H1 (cell line): ENCODE results near the gene PDZD4. TPM values are rescaled to one million over a fixed set of nuclear protein-coding genes. Genes with fewer than 3 reads are reported as not detected.

ENCODE experiments used
- CTCF ChIA-PET: fragments of 300-600 bp; sonication (Branson Sonifier 250); formaldehyde crosslinking; loops from one replicate; lab custom pipeline; 2021; ENCODE audit not compliant: partially characterized antibody; lab: Charles Lee
- POLR2A ChIA-PET: fragments of 300-600 bp; sonication (Branson Sonifier 250); formaldehyde crosslinking; loops from one replicate; lab custom pipeline; 2021; ENCODE audit warnings: inconsistent platforms; ENCODE audit not compliant: partially characterized antibody; lab: Charles Lee
- DNase-seq, 2 experiments: peaks; one replicate each; pipeline versions ENCODE4 v3.0.0 to v3.0.0-alpha.2; 2010 to 2022; ENCODE audit warnings: low spot score in 2 of 2, low read depth in 1 of 2, mixed read lengths in 1 of 2
- FAIRE-seq: peaks from 2 replicates; lab custom pipeline; 2011; peaks lifted over from hg19 to GRCh38; lab: Jason Lieb, UNC
- H2AFZ ChIP-seq: 2 replicates; pipeline ENCODE4 v1.8.1; 2012; ENCODE audit warnings: low read length, inconsistent platforms
- H2AK5ac ChIP-seq: 2 replicates; pipeline ENCODE4 v1.6.1; 2013; ENCODE audit warnings: low read depth, low read length
- H2BK120ac ChIP-seq: replicated peaks from 2 replicates; pipeline ENCODE3; 2013; ENCODE audit warnings: low read depth, low read length, inconsistent platforms
- H2BK12ac ChIP-seq: 2 replicates; pipeline ENCODE4 v1.6.1; 2013; ENCODE audit warnings: low read depth, low read length
- H2BK15ac ChIP-seq: 2 replicates; pipeline ENCODE4 v1.6.1; 2013; ENCODE audit warnings: low read length
- H2BK20ac ChIP-seq: 2 replicates; pipeline ENCODE4 v1.6.1; 2013; ENCODE audit warnings: low read length
- H2BK5ac ChIP-seq: 2 replicates; pipeline ENCODE4 v1.6.1; 2013; ENCODE audit warnings: low read depth, low read length
- H3K14ac ChIP-seq: 2 replicates; pipeline ENCODE4 v1.6.1; 2013; ENCODE audit warnings: inconsistent platforms; ENCODE audit not compliant: insufficient read length
- H3K18ac ChIP-seq: 2 replicates; pipeline ENCODE4 v1.6.1; 2013; ENCODE audit warnings: low read length; ENCODE audit errors: extremely low read depth
- H3K23ac ChIP-seq: 2 replicates; pipeline ENCODE4 v1.6.1; 2013; ENCODE audit warnings: inconsistent platforms; ENCODE audit not compliant: insufficient read length
- H3K23me2 ChIP-seq: 2 replicates; pipeline ENCODE4 v1.6.1; 2013; ENCODE audit warnings: low read depth, low read length
- H3K27ac ChIP-seq: 2 replicates; pipeline ENCODE4 v1.6.1; 2011; ENCODE audit warnings: low read depth, low read length, inconsistent platforms
- H3K27me3 ChIP-seq, 4 experiments: replicated peaks in 1 of 4; 1 replicate in 1 of 4; 2 replicates in 3 of 4; pipeline versions ENCODE4 v1.6.1 to v1.8.1; 2011 to 2013; ENCODE audit warnings: low read length in 3 of 4, mild to moderate bottlenecking in 3 of 4, inconsistent platforms in 2 of 4, mixed read lengths in 2 of 4, moderate library complexity in 1 of 4; ENCODE audit not compliant: control insufficient read depth in 3 of 4, insufficient read depth in 3 of 4; ENCODE audit errors: extremely low read depth in 1 of 4
- H3K36me3 ChIP-seq, 4 experiments: 2 replicates each; pipeline versions ENCODE4 v1.6.1 to v1.8.1; 2011 to 2013; ENCODE audit warnings: mild to moderate bottlenecking in 4 of 4, low read length in 3 of 4, moderate library complexity in 2 of 4, control low read depth in 1 of 4, inconsistent platforms in 1 of 4; ENCODE audit not compliant: insufficient read depth in 4 of 4, control insufficient read depth in 2 of 4
- H3K4ac ChIP-seq: replicated peaks from 2 replicates; pipeline ENCODE3; 2013; ENCODE audit warnings: low read length, low read depth, mixed read lengths, inconsistent platforms; ENCODE audit not compliant: insufficient read length
- H3K4me1 ChIP-seq, 4 experiments: replicated peaks in 1 of 4; 1 replicate in 1 of 4; 2 replicates in 3 of 4; pipeline versions ENCODE4 v1.6.1 to v1.8.1; 2011 to 2013; ENCODE audit warnings: low read length in 3 of 4, inconsistent platforms in 2 of 4, mixed read lengths in 1 of 4; ENCODE audit not compliant: insufficient read depth in 4 of 4, control insufficient read depth in 3 of 4
- H3K4me2 ChIP-seq, 2 experiments: 2 replicates each; pipeline versions ENCODE4 v1.6.1 to v1.8.1; 2011 to 2013; ENCODE audit warnings: low read depth in 2 of 2, low read length in 2 of 2, control low read depth in 1 of 2, inconsistent platforms in 1 of 2, mild to moderate bottlenecking in 1 of 2; ENCODE audit not compliant: insufficient read depth in 1 of 2
- H3K4me3 ChIP-seq, 4 experiments: fragments of 200-600, 300-600 bp in 1 of 4; sonication (generic), shearing (Covaris generic), sonication (Bioruptor Twin) in 1 of 4; 2 replicates each; pipeline versions ENCODE4 v1.5.1 to v1.8.1; 2011 to 2016; ENCODE audit warnings: low read length in 4 of 4, low read depth in 3 of 4, control low read depth in 2 of 4, inconsistent platforms in 2 of 4, mild to moderate bottlenecking in 2 of 4, mixed read lengths in 1 of 4, moderate library complexity in 1 of 4; ENCODE audit not compliant: insufficient read depth in 2 of 4; ENCODE audit errors: extremely low read depth in 1 of 4
- H3K56ac ChIP-seq: replicated peaks from 2 replicates; pipeline ENCODE3; 2013; ENCODE audit warnings: low read depth, mild to moderate bottlenecking, mixed read lengths, low read length, inconsistent platforms; ENCODE audit not compliant: insufficient read length
- H3K79me1 ChIP-seq: 2 replicates; pipeline ENCODE4 v1.6.1; 2013; ENCODE audit warnings: low read depth, low read length, control low read depth
- H3K79me2 ChIP-seq, 2 experiments: 2 replicates each; pipeline versions ENCODE4 v1.6.1 to v1.8.1; 2012 to 2013; ENCODE audit warnings: low read length in 2 of 2, mild to moderate bottlenecking in 2 of 2, inconsistent platforms in 1 of 2; ENCODE audit not compliant: insufficient read depth in 2 of 2, control insufficient read depth in 1 of 2
- H3K9ac ChIP-seq, 4 experiments: replicated peaks in 1 of 4; 1 replicate in 1 of 4; 2 replicates in 3 of 4; pipeline versions ENCODE4 v1.6.1 to v1.8.1; 2011 to 2013; ENCODE audit warnings: low read depth in 3 of 4, low read length in 3 of 4, control low read depth in 2 of 4, mild to moderate bottlenecking in 2 of 4, moderate library complexity in 2 of 4, inconsistent platforms in 1 of 4; ENCODE audit errors: extremely low read depth in 1 of 4
- H3K9me3 ChIP-seq, 2 experiments: 2 replicates each; pipeline versions ENCODE4 v1.6.1 to v1.8.1; 2012 to 2013; ENCODE audit warnings: mild to moderate bottlenecking in 2 of 2, moderate library complexity in 2 of 2, control low read depth in 1 of 2, inconsistent platforms in 1 of 2, low read depth in 1 of 2, low read length in 1 of 2, mixed read lengths in 1 of 2; ENCODE audit not compliant: insufficient read depth in 2 of 2
- H4K20me1 ChIP-seq, 2 experiments: replicated peaks in 1 of 2; 2 replicates each; pipeline versions ENCODE3 to v1.8.1; 2011 to 2013; ENCODE audit warnings: inconsistent platforms in 2 of 2, low read length in 2 of 2, mild to moderate bottlenecking in 1 of 2; ENCODE audit not compliant: insufficient read depth in 2 of 2, control insufficient read depth in 1 of 2
- H4K5ac ChIP-seq: 2 replicates; pipeline ENCODE4 v1.6.1; 2013; ENCODE audit warnings: low read length, low read depth, mixed read lengths, inconsistent platforms; ENCODE audit not compliant: insufficient read length
- H4K8ac ChIP-seq: 2 replicates; pipeline ENCODE4 v1.8.0; 2013; ENCODE audit warnings: mild to moderate bottlenecking, moderate library complexity, low read length, inconsistent platforms; ENCODE audit not compliant: insufficient read depth; ENCODE audit errors: extremely low read depth
- H4K91ac ChIP-seq: replicated peaks from 2 replicates; pipeline ENCODE3; 2013; ENCODE audit warnings: low read length, mixed read lengths, inconsistent platforms; ENCODE audit not compliant: insufficient read length
- CEBPB ChIP-seq: IDR thresholded peaks from 2 replicates; pipeline ENCODE4 v1.6.1; 2012; ENCODE audit warnings: low read depth, low read length
- MAFK ChIP-seq: IDR thresholded peaks from 2 replicates; pipeline ENCODE4 v1.6.1; 2012; ENCODE audit warnings: low read depth, mild to moderate bottlenecking, improper control_type of control experiment, low read length
- POLR2A ChIP-seq, 2 experiments: IDR thresholded peaks; 1 replicate in 1 of 2; 2 replicates in 1 of 2; pipeline ENCODE4 v1.6.1; 2011; ENCODE audit warnings: low read depth in 2 of 2, low read length in 2 of 2, mild to moderate bottlenecking in 2 of 2; ENCODE audit errors: control extremely low read depth in 1 of 2
- WGBS, 2 experiments: shearing (Covaris generic) in 1 of 2; methylation state at CpG; one replicate each; pipeline versions ENCODE4 v1.1.6 to v1.1.7; 2013 to 2015; ENCODE audit warnings: low lambda C conversion rate in 2 of 2, mixed read lengths in 2 of 2, inconsistent platforms in 1 of 2, low coverage in 1 of 2, missing lambda C conversion rate in 1 of 2; ENCODE audit not compliant: insufficient replicate concordance in 2 of 2, insufficient coverage in 1 of 2, insufficient read length in 1 of 2; ENCODE audit errors: extremely low coverage in 1 of 2, missing lambda C conversion rate in 1 of 2; 5-methylcytosine and 5-hydroxymethylcytosine counted together
- polyA plus RNA-seq, 7 experiments: library from polyadenylated mRNA; depleted of rRNA in 3 of 7; stranded (reverse) in 5 of 7; unstranded in 2 of 7; fragments of >200 nt in 5 of 7; fragments of 200-250 nt in 2 of 7; gene quantifications; 1 replicate in 5 of 7; 2 replicates in 1 of 7; 4 replicates in 1 of 7; pipeline versions ENCODE4 v1.2.1 to v1.2.3, GENCODE V29; 2011 to 2013; ENCODE audit warnings: missing spikeins in 2 of 7, mixed read lengths in 2 of 7
- total RNA-seq: library from RNA; stranded (reverse); fragmentation: NEBNext Ultra II Directional; extraction: Animal tissue kit (Norgen Biotek cat#: 25700); gene quantifications from 2 replicates; pipeline ENCODE4 v1.2.1, GENCODE V29; 2021

Gene PDZD4
- total and polyA plus RNA-seq, 2 of the 8 experiments (the other 6 are each of a cell fraction or from before 2014, with no cell fraction given): 45.8 to 169 TPM

- WGBS, 2 experiments: 96% methylated on average over 4 of the region's 5 CpGs; no CpG with 5 or more reads in 1 of the 2 experiments
- CTCF ChIA-PET: interaction anchor here (0.8 to 2.0 kb wide), 8 partner anchors 9 to 124 kb away, joined by 3 to 7 read pairs (median 4); partner anchors contain the start of gene PLXNB3
- no peak for FAIRE-seq
Observed at GRCh38 chrX:153799326-153799725, 31.0 kb downstream of the PDZD4 start.

More at GRCh38 chrX:153799326-153799725, 31.0 kb downstream of the PDZD4 start:
- H4K20me1 ChIP-seq: peaks cover 2 to 10% of the 10 kb centered on the region in 2 experiments
- 0 out of 2 replicates have a peak, but pooled peaks cover 2% of the 10 kb centered on the region for H3K23me2 ChIP-seq
- no peak overlapping the region for H3K4ac ChIP-seq
- H3K56ac ChIP-seq: no peak overlapping the region
- H3K4me1 ChIP-seq: peaks cover 0 to 12% (median 6%) of the 10 kb centered on the region in 4 experiments; a peak in 4 of 7 replicates
- H2AFZ ChIP-seq: no peak overlapping the region
- peaks cover 0 to 14% of the 10 kb centered on the region in 2 experiments; a peak in 1 of 4 replicates for H3K79me2 ChIP-seq
- POLR2A ChIA-PET: interaction anchor here (0.7 to 2.9 kb wide), 10 partner anchors 8 to 171 kb away, joined by 3 to 11 read pairs (median 5); partner anchors contain the start of genes ARHGAP4 and L1CAM
- no peak overlapping the region for H3K14ac ChIP-seq
- no peak overlapping the region for H2BK12ac ChIP-seq
- no peak overlapping the region for H2BK20ac ChIP-seq
- no peak overlapping the region for H2AK5ac ChIP-seq
- H3K23ac ChIP-seq: no peak overlapping the region
- H2BK15ac ChIP-seq: no peak overlapping the region
- no peak overlapping the region for H3K27ac ChIP-seq
- H4K8ac ChIP-seq: no peak overlapping the region
- H3K36me3 ChIP-seq: peaks cover 0 to 33% (median 6%) of the 10 kb centered on the region in 4 experiments; a peak in 3 of 8 replicates
- H2BK5ac ChIP-seq: no peak overlapping the region
- DNase-seq: no peak
- no peak overlapping the region for H3K4me3 ChIP-seq
- no peaks in the 10 kb centered on the region; the same call in none of the 2 replicates for H3K79me1 ChIP-seq
- H3K9ac ChIP-seq: no peak overlapping the region
- TF ChIP-seq CEBPB: no peak
- TF ChIP-seq POLR2A (IDR thresholded peaks at IDR 0.05; ENCODE audit: control extremely low read depth in 1 of 2, low read depth in 2 of 2, low read length in 2 of 2): no peak
- no peak for TF ChIP-seq MAFK
- TF ChIP-seq, all 59 proteins: peak for 0
- H3K4me2 ChIP-seq: no peak overlapping the region
- H3K9me3 ChIP-seq: no peaks in the 10 kb centered on the region
- no peaks in the 10 kb centered on the region for H3K27me3 ChIP-seq
- no peak overlapping the region for H4K91ac ChIP-seq
- H3K18ac ChIP-seq: no peak overlapping the region
- H4K5ac ChIP-seq: no peak overlapping the region
- no peak overlapping the region for H2BK120ac ChIP-seq
